Heart left ventricle (tissue), 13 donors: ENCODE measurements around the gene C15orf39.

Experiments
- CTCF ChIP-seq, 12 donors: fragments of 200-600 bp; sonication (generic) in 4 of 12; IDR thresholded peaks; one replicate each; pipeline versions ENCODE4 v1.5.0 to v1.8.0; 2018 to 2022; ENCODE audit warnings: antibody characterized with exemption in 12 of 12, mild to moderate bottlenecking in 5 of 12
- POLR2A ChIP-seq, 2 donors: fragments of 450-650 bp; IDR thresholded peaks; one replicate each; pipeline ENCODE4 v1.6.1; 2017; ENCODE audit warnings: antibody characterized with exemption in 2 of 2, mild to moderate bottlenecking in 2 of 2, moderate library complexity in 2 of 2
- donor health status: ischemic (EF 13 %, LVEDD 7.1; RV severe dilation, severe dysfunction).
- donor health status: DM: no; HTN: yes; CAD: no.
- donor health status: DM: no; HTN: no; CAD: no.
- donor health status: ischemic (EF 25% LVEDD 6.9; RV normal size, moderate dysfunction).
- donor health status: ischemic (EF 25% LVEDD 5.7; RV mildly dilated, moderate dysfunction).
- donor health status: ischemic (EF 35%, LVEDD 5.7; RV mildly dilated, moderate dysfunction).
- donor health status: nonischemic (EF 11% LVEDD 7.7; RV severe dilation, severe dysfunction).
- donor health status: DM: yes; HTN: yes; CAD: no.
- donor health status: PGD.
- donor health status: ischemic (EF 29% LVEDD 5.4; RV normal size, mild dysfunction).
- donor health status: nonischemic (EF 23%, LVEDD 6.1; RV moderate dilation, normal function).

- no peak for TF ChIP-seq POLR2A (IDR thresholded peaks at IDR 0.05)
- TF ChIP-seq CTCF (IDR thresholded peaks at IDR 0.05), result no peak
Measured at GRCh38 chr15:75191235-75191634, 10.4 kb upstream of the C15orf39 start.
